ENCODE data around the gene TTC21B.

TTC21B gene

DNA sequence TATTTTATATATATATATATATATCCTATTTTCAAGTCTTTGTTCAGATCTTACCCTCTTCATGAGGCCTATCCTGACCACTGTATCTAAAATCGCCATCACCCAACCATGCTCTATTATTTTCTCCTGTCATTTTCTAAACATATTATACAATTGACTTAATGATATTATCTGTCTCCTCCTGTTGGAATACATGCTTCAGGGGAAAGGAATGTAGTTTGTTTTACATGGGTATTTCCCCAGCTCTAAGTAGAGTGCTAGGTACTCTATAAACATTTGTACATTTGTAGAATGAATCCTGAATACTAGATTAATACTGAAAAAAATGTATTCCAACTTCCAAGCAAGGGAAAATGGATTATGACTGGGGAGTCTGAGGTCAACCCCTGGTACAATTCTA, 26.2 kb downstream of the TTC21B start:
- no peak for DNase-seq (ENCODE audit: low read depth in 1 of 2, low spot score in 1 of 2)

DNA sequence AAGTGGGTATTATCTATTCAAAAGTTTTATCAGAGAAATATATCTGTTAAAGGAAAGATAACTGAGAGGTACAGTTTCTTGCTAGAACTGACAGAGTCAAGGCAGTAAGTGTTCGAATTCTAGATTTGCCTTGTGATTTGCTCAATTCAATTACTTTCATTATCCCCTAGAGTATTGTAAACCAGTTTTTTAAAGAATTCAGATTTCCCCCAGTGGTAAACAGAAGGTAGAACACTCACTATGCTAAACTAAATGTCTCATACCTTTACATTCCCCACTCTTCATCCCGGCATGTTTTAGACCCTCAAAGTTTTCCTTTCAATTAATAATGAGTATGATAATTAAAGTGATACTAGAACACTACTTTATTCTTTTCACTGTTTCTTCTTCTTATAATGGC, 28.6 kb downstream of the TTC21B start:
- DNase-seq (ENCODE audit: low read depth in 1 of 2, low spot score in 1 of 2), result no peak

DNA sequence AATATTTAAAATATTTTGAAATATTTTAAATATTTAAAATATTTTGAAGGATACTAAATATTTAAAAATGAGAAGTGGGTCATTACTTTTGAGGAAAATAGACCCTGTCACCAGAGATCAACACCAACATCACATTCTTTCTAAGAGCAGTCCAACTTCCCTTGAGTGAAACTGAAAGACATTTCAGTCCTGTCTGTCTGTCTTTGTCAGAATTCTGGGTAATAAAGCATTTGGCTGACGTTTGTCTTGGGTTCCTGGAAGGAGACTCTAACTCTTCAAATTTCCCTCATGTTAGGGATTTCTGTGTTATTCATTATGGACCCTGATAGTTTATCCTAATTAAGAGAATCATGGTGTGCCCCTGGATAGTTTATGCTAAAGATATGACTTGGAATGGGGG, 32.8 kb downstream of the TTC21B start:
- no peak for DNase-seq (ENCODE audit: low read depth in 1 of 2, low spot score in 1 of 2)

DNA sequence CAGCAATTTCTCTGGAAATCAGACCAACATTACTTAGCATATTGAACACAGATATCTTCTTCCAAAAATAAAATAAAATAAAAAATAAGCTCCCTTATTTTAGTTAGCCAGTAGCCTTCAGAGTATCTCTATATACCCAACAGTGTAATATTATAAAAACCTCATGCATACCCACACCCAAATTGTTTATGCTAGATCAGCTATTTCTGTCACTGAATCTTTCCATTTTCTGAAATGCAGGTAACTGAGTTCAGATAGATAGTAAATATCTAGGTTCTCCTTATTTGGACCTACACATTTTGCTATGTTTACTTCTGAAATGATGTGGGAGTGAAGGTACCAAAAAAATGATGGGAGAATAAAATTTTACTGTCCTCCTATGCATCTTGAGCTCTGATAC, 39.9 kb downstream of the TTC21B start:
- no peak for DNase-seq (ENCODE audit: low read depth in 1 of 2, low spot score in 1 of 2)

DNA sequence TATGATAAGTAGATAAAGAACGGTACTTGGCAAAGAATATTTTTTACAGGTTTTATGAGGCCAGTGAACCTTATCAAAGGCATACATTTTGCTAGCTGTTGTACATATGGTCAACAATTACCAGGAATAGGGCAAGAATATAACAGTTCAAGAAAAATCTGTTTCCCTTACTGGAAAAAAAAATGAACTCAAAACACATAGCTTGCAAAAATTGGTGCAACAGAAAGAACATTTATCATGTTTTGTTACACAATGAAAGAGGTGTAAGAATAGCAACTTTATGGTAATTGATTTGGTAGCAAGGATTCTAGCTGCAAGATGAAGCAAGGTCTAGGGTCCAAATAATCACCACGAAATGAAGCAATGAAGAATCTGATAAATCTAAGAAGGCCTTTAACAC, 41.6 kb downstream of the TTC21B start:
- no peak for DNase-seq (ENCODE audit: low read depth in 1 of 2, low spot score in 1 of 2)

DNA sequence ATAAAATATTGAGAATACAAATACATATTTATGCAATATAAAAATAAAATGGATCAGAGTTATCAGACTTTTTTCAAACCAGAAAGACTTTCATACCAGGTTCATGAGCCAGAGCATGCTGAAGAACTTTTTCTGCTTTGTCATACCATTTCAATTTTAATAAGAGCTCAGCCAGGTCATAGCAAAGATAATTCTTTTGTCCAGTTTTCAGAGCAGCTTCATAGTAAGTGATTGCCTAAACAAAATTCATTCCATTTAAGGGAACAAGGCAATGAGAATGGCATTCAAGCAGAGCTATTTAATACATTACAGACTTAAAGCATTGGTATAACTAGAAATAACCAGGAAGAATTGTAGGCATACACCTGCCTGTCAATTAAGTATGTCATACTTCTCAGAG, 42.3 kb downstream of the TTC21B start:
- no peak for DNase-seq (ENCODE audit: low read depth in 1 of 2, low spot score in 1 of 2)

DNA sequence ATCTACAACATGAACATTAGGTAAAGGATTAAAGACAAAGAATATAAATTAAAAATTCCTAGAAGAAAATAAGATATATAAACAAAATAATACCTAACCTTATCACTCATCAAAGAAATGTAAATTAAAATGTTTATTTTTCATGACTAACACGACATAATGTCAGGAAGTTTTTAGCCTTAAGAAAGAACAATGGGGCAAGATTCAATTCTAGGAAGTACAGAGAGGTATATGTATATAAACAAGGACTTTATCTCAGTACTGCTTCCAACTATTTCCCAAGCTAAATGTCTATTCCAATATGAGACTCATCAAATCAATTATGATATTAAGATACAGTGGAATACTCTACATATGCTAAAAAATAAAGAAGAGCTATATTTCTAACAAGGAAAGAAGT, 44.1 kb downstream of the TTC21B start:
- no peak for DNase-seq (ENCODE audit: low read depth in 1 of 2, low spot score in 1 of 2)

DNA sequence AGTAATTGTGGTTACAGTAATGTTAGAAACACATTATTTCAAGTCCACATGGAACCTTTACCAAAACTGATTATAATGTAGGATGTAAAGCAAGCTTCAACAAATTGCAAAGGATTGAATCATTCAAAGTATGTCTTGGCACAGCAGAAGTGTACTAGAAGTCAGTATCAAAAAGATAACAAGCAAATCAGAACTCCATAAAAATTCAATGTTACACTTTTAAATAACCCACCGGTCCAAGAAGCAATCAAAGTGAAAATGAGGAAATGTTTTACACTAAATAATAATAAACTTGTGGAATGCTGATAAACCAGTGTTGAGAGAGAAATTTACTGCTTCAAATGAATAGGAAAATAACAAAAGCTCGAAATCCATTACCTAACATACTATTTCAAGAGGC, 47.7 kb downstream of the TTC21B start:
- DNase-seq (ENCODE audit: low read depth in 1 of 2, low spot score in 1 of 2), result no peak

DNA sequence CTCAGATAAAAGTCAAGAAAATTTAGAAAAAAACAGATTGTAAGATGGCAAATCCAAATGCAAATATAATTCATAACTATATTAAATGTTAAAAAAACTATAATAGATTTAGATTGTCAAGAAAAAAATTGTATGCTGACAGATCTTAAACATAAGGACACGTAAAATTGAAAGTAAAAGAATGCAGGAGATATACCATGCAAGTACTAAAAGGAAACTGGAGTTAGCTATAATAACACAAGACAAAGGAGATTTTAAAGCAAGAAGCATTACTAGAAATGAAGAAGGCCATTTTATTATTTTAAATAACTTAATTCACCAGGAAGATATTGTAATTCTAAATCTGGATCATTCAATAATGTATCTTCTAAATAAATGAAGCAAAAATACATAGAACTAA, 48.3 kb downstream of the TTC21B start:
- DNase-seq (ENCODE audit: low read depth in 1 of 2, low spot score in 1 of 2), result no peak

DNA sequence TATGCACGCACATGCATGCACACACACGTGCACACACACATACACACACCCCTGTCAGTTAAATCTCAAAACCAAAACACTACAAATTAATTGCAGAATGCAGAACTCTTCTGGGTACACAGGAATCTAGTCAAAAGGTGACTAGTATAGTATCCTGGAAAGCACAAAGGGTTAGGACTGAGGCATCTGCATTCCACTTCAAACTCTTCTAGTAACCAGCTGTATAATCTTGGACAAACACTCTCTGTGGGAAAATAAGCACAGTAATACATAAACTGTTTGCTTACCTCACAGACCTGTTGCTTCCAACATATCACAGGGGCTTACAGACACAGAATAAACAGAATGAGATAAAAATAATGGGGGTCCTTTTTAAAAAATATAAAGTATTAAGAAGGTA, 49.1 kb downstream of the TTC21B start:
- no peak for DNase-seq (ENCODE audit: low read depth in 1 of 2, low spot score in 1 of 2)

DNA sequence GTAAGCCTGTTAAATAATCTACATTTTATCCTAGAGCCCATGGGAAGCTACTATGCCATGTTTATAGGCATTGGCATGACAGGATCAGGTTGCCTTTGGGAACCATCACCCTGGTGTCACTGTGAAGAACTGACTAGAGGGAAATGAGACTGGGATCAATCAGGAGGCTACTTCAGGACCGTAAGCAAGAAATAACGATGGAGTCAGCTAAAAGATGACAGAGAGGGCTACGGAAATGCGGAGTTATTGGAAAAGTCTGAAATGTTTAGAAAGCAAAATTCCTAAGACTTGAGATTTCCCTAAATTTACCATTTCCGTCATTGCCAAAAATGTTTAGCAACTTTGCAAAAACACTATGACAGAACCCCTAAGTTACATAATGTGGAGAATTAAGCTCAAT, 50.2 kb downstream of the TTC21B start:
- DNase-seq (ENCODE audit: low read depth in 1 of 2, low spot score in 1 of 2), result no peak

DNA sequence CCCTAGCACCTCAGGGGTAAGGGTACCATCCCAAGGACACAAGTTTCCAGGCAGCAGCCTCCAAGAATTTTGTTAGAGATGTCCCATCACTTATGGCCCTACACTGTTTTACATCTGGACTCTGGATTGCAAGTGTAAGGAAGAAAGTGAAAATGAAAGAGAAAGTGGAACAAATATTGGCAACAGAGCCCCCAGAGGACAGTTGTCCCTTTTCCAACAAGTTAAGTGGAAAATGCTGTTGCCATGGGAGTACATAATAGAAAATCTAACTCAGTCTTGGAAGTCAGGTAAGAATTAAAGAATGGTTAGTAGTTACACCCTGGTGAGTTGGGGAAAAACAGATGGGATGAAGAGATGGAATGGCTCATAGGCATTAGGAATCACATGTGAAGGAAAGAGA, 50.6 kb downstream of the TTC21B start:
- no peak for DNase-seq (ENCODE audit: low read depth in 1 of 2, low spot score in 1 of 2)

DNA sequence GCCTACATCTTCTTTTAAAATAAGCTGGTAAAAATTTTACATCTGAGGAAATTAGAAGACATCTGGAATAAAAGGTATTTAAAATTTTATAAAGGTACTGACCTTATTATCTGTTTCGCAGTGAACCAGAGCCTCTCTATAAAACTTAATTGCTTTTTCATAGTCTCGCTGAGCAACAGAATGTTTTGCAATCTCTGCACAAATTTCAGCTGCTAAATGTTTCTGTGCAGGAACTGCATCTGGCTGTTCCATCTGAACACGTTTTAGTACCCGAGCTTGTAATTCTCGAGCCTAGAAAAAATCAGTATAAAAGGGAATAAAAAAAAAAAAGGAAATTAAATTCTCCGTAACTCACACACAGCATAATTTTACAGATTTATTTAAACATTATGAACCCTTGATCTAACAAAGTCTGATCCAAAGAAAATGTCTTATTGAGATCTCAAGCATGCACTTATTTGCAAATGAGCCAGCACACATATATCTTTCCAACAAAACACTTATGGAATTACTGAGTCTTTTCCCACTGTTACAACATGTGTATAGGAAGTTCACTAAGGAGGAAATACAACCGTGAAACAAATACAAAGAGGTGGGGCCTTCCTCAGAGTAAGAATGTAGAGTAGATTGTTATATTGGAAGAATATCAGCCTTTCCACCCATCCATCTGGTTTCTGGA, 51.8 kb downstream of the TTC21B start:
- no peak for DNase-seq (ENCODE audit: low read depth in 1 of 2, low spot score in 1 of 2)

DNA sequence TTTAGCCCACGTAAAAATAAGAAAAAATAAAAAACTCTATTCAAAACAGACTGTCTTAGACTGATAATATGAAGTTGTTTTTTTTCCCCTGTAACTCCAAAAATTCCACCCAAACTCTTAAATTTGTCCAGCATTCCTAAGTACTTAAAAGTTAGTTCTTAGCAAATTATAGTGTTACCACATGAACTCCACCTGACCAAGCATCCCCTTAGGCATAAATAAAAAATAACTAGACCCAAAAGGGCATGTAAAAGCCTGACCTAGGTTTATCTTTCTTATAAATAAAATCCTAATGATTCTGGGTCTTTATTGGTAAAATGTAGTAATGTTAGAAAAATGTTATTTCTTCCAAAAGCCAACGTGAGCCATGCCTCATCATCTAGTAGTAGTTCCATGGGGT, 54.3 kb downstream of the TTC21B start:
- DNase-seq (ENCODE audit: low read depth in 1 of 2, low spot score in 1 of 2), result no peak

DNA sequence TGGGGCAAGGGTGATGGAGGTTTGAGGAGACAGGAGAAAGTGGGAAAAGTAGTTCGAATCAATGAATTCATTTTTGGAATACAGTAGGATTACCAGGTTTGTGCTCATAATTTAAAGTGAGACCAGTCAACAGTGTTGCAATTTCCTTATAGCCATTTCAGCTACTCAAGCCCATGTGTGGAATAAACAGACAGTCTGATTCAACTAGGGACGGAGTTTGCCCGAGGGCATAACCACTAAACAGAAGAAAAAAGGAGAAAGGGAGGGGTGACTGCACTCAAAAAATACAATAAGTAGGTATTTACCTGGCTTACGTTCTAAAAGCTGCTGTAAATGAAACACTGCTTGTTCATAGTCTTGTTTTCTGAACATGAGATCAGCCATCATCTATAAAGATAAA, 55.2 kb downstream of the TTC21B start:
- DNase-seq (ENCODE audit: low read depth in 1 of 2, low spot score in 1 of 2), result no peak

DNA sequence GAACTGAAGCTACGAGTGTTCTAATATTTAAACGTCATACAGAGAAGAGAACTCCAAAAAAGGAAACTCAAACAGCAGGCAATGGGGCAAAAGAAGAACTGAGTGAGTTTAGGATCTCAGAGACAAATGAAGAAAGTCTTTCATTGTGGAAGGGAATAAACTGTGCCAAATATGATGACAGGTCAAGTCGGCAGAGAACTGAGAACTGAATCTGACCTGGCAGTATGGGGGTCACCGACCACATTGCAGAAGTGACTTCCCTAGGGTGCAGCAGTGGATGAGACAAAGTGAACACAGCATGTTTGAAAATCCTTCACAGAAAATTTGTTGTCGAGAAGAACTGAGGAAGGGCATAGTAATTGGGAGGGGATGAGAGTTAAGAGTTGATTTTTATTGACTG, 55.9 kb downstream of the TTC21B start:
- DNase-seq (ENCODE audit: low read depth in 1 of 2, low spot score in 1 of 2), result no peak

DNA sequence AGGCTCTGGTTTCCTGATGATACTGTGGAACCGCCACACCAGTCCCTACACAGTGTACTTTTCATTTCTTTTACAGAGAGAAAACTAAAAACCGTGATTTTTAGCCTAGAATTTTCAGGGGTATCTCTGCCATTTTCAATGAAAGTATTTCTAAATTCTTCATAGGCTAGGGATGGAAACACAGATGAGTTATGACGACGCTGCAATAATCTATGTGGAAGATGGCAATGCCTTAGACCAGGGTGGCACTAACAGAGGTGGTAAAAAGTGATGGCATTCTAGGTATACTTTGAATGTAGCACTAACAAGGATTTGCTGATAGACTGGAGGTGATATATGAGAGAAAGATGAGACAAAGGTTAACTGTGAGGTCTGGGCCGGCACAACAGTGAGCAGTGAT, 56.5 kb downstream of the TTC21B start:
- DNase-seq (ENCODE audit: low read depth in 1 of 2, low spot score in 1 of 2), result no peak

DNA sequence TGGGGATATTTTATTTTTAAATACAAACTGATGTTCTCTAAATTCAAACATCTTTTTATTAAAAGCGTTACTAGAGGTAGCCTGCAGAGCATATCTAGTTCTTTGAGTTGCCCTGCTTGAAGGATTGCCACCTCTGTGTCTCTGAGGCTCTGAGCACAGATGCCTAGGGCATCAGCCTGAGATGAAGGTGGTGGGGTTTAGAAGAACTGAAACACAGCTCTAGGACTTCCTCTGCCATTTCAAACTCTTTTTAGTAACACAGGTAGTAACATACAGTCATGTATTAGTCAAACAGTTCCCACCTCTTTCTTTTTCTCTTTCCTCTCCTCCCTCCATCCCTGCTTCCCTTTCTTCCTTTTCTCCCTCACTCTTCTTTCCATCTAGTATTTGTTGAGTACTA, 57.6 kb downstream of the TTC21B start:
- no peak for DNase-seq (ENCODE audit: low read depth in 1 of 2, low spot score in 1 of 2)

DNA sequence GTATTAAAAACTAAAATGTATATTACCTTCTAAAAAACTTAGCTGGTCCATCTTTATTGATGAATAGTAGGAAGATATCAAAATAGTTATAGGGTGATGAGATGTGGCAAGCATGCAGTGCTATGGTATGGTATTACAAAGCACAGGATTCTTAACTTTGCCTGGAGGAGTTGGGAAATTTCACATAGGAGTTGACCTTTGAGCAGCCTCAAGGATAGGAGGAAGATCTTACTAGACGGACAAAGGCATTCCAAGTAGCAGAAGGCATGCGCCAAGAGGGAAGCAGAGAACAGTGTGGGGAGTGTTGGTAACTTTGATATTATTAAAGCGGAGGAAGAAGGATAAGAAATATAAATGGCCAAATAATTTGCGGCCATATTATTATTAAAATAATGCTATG, 60.0 kb downstream of the TTC21B start:
- no peak for DNase-seq (ENCODE audit: low read depth in 1 of 2, low spot score in 1 of 2)

DNA sequence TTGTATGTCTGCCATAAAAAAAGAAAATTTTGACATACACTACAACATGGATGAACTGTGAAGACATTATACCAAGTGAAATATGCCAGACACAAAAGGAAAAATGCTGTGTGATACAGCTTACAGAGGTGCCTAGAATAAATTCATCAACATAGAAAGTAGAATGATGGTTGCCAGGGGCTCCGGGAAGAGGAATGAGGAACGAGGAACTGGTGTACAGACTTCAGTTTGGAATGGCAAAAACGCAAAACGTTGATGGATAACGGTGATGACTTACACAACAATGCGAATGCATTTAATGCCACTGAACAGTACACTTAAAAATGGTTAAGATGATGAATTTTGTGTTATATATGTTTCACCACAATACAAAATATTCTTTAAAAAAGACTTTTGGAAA, 61.0 kb downstream of the TTC21B start:
- no peak for DNase-seq (ENCODE audit: low read depth in 1 of 2, low spot score in 1 of 2)

DNA sequence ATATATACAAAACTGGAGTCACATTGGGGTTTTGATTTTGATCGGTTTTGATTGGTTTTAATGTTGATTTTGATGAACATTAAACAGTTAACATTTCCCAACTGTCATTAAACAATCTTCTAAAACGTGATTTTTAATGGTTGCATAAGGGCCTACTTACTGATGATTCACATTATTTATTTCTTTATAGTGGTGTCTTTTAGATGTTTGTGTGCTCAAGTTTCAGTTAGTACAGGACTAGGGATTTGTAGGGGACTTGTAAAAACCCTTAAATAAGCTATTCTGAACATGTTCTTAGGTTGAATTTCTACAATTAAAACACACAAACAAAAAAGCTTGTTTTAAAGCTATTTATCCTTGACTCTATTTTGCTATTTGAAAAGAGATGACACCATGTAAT, 61.6 kb downstream of the TTC21B start:
- DNase-seq (ENCODE audit: low read depth in 1 of 2, low spot score in 1 of 2), result no peak

DNA sequence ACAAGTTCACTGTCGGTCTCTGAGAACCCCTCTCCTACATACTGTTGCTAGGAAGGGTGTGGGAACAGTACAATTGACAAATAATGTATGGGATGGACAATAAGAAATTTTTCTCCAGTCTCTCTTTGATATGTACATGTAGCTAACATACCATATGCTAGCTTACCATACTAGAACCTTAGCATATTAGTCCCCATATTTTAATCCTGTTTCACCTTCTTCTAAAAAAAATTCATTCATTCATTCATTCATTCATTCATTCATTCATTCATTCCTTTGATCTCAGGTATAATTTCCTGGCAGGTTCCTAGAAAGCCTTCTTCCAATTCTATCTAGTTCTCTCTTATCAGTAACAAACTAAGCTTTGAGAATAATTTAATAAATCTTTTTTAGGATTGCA, 62.2 kb downstream of the TTC21B start:
- no peak for DNase-seq (ENCODE audit: low read depth in 1 of 2, low spot score in 1 of 2)

DNA sequence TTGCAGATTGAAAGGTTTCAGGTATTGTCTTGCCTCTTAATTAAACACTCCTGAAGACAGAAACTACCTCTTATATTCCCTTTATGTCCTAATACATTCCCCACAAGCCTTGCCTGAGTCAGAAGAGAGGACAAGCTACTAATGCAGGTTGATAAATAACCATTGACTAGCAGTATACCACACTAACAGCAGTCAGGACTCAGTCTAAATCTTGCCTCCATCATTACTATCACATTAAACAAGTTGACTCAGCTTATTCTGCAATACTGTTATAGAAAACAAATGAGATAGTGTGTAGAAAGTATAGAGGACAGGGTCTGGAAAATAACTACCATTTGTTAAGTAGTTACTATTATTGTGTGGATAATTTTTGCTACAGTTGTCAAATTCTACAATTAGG, 63.8 kb downstream of the TTC21B start:
- DNase-seq (ENCODE audit: low read depth in 1 of 2, low spot score in 1 of 2), result no peak

DNA sequence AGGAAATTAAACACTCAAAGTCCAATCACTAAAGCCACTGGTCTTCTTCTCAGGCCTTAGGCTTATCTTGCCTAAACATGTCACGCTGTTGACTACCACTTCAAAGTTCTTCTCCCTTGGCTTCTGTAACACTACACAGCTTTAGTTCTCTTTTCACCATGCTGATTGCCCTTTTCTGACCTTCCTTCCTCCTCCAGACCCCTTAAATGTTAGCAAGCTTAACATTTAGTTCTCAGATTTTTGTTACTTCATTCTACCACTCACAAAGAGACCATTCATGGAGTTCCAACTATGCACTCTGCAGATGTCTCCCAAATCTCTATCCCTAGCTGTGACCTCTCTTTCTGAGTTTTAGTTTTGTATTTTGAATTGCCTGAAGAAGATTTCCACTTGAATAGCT, 64.4 kb downstream of the TTC21B start:
- no peak for DNase-seq (ENCODE audit: low read depth in 1 of 2, low spot score in 1 of 2)

Measured in activated CD4-positive, alpha-beta T cell treated with anti-CD3 and anti-CD28 coated beads, Interleukin-2, amount 50 U/mL, for 24 hours (primary cell).